OCI-M1 (cell line): Measurements from ENCODE around the gene ADCY6.

Source experiments
- DNase-seq: peaks from one replicate; lab custom pipeline; 2025; lab: John Stamatoyannopoulos, UW

The ADCY6 gene

DNA sequence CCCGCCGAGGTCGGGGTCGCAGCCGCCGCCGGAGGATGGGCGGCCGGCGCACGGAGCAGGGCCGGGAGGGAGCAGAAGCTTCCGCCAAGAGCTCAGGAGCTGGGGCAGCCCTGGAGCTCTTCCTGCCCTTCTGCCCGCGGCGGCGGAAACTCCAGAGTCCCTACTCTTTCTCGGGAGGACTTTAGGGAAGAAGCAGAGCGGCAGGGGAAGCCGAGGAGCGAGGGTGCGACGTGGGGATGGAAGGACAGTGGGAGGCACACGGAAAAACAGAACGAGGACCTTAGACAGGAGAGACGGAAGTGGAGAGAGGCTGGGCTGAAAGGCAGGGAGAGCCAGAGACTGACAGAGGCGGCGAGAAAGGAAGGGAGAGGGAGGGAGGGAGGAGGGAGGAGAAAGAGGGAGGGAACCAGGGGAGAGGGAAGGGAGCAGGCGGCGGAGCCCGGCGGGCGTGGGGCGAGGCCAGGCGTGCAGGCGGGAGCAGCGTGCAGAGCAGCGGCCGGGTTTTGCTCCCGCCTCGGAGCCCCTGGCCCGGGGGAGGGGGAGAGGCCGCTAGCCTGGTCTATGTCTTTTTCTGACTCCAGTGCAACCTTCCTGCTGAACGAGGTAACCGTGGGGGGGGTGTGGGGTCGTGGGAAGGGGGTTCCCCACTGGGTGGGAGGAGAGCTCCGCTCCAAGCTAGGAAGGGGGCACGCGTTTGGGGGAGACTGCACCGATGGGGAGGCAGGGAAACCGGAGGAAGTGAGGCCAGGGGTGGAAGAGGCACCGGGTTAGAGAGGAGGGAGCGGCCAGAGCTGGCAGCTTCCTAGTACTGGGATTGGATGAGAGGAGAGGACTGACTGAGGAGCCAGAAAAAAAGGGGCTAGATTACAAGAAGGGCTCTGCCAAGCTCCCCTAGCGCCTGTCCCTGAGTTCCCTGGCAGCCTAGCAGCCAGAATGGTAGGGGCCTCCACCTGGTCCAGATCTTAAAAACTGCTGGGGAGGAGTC is 26.5 kb upstream of the ADCY6 start:
- peak; percentile 88 for DNase-seq

DNA sequence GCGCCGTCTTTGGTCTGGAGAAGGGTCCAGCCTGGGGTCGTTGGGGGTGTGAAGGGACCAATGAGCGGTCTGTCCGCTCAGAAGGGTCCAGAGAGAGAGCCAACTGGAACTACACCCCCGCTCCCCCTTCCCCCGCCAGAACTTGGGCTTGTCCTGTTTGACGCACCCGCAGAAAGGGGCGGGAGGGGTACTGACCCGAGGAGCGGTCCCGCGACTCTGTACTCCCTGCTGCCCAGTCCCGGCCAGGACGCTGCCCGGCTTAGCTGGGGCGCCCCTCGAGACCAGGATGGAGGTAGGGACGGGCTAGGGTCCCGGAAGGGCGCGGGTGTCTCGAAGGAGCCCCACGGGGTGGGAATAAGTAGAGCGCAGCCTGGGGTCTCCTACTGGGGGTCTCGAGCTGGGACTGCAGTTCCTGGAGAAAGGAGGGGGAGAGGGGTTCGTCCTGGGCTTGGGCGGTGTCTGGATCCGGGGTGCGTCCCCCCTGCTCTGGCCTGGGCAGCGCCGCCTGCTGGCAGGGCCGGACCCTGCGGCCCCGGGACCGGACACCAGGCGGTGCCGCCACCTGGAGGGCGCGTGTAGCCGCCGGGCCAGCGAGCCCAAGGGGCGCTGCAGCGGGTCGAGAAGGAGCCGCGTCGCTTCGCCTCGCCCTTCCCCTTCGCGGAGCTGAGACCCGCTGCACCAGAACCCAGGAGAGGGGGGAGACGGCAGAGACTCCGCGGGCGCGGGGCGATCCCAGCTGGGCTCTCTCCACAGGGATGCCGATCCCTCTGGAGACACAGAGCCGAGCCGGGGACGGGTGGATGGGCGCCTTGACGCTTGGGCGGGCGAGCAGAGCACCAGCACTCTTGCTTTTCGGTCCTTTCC is 25.6 kb upstream of the ADCY6 start:
- peak; percentile 91 for DNase-seq

DNA sequence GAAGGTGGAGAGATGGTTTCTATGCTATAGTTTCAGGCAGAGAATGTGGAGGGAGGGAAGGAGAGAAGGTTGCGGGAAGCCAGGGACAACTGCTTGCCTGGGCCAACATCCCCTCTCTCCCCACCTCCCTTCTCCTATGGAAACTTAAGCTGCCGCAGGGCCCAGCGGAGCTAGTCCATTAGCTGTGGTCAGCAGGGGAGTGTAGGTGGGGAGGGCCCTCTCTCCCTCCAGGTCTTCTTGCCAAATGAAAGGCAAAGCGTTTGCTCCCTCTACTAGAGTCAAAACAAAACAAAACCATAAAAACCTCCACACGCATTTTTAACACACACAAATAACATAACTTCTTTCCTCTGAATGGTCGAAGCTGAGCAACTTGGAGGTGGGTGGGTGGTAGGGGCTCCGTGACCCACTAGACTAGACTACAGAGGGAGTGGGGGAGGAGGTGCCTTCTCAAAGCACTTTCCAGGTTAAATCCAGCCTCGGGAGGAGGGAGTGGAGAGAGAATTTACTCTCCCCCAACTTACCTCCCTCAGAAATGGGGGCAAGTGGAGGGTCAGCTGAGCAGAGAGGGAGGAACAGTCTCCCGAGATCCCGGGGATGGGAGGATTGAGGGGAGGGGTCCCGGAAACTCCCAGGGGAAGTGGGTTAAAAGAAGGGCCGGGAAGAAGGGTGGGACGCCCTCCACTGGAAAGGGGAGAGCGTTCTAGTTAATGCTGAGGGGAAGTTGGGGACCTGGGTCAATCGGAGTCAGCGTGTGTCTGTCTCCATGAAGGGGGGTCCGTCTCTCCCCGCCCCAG is 24.8 kb upstream of the ADCY6 start:
- DNase-seq, result no peak

DNA sequence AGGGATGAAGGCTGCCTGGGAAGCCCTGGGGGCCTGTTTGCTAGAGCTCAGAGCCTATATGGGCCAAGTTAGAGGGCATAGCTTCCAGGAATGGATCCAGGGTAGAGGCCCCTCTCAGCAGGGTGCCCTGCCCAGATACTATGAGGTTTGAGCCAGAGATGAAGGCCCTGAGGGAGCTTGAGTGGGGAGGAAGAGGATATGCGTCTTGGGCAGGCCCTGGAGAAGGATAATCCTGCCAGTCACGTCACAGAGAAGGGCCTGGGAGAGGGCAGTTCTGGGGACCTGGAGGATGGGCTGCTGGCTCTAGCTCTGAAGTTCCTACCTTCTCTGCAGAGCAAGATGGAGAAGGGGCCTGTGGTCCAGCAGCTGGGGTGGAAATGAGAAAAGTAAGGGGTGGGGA is 23.5 kb upstream of the ADCY6 start:
- no peak for DNase-seq

DNA sequence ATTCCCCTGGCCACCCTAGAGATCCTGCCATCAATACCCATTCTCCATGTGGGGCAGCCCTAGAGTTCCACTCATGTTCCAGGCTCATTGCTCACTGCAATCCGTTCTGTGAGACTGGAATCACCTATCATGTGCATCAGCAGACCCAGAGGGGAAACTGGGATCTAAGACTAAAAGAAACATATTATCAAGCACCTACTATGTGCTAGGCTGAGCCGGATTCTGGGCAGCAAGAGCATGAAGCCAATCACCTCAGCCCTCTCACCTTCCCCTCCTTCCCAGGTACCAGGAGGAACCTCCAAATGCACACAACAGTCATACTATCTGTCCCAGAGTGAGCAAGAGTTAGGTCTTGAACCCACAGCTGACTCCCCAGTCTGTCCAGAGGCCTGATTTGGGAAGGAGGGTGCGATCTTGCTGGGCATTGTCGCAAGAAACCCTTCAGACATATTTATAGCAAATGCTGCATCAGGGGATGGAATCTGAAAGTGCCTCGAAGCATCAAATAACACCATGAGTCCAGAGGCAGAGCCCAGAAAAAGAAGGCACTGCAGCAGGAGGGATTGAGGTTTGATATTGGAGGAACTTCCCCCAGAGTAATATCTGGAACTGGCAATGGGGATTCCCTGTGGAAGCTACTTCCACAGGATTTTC is 22.7 kb upstream of the ADCY6 start:
- DNase-seq, result no peak

DNA sequence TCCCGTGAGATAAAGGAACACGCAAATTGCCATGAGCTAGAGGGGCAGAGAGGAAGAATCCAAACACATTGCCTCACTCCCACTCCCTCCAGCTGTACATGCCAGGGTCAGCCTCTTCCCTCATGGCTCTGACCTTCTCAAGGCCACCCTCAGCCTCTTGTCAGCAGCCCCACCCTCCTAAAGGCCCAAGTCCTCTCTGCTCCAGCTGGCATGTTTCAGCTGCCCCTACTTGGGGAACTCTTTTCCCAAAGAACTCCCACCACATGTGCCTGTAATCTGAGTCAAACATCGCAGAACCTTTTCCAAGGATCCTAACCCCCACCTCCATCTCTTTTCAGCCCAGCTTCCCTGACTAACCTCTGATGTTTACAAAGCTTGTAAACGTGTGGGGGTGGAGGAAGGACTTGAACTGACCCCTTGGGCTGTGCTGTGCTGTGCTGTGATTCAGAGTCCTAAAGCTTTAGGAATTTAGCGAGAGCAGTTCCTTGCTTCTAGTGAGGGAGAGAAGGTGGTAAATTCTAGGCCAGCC is 22.1 kb upstream of the ADCY6 start:
- DNase-seq, result no peak

DNA sequence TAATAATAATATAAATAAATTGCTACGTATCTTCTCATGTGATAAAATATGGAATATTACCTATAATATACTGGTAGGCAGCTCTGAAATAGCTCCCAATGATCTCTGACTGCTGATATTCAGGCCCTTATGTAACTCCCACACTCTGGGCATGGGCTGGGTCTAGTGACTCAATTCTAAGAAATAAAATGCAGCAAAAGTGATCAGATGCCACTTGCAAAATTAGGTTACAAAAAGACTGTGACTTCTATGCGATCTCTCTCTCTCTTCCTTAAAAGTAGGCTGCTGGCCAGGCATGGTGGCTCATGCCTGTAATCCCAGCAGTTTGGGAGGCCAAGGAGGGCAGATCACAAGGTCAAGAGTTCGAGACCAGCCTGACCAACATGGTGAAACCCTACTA is 19.1 kb upstream of the ADCY6 start:
- DNase-seq, result no peak

DNA sequence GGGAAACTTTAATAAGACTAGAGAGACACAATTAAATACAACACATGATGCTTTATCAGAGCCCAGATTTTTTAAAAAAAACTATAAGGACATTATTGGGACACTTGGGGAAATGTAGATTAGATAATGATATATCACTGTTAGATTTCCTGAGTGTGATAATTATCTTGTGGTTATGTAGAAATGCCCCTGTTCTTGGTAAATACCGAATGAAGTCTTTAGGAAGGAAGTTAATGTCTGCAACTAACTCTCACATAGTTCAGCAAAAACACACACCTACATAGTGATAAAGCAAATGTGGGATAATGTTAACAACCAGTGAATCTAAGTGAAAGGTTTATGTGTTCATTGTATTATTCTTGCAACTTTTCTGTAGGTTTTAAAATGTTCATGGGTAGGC is 14.8 kb upstream of the ADCY6 start:
- DNase-seq, result no peak

DNA sequence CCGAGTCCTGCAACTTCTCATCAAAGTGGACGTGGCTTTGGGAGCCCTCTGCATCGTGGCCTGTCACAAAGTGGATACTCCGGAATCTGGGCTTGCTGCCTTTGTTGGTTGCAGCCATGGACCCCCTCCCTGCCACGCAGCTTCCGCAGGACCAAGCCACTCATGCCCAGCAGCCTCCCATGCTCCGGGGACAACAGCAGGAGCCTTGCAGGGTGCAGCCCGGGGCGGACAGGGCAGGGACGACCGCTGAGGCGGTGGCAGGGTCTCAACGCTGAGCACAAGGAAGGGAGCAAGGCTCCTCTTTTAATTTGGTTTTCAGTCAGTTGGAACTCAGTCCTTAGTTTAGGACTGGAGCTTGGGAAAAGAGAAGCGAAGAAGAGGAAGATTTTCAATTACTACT is 12.1 kb upstream of the ADCY6 start:
- DNase-seq, result no peak

DNA sequence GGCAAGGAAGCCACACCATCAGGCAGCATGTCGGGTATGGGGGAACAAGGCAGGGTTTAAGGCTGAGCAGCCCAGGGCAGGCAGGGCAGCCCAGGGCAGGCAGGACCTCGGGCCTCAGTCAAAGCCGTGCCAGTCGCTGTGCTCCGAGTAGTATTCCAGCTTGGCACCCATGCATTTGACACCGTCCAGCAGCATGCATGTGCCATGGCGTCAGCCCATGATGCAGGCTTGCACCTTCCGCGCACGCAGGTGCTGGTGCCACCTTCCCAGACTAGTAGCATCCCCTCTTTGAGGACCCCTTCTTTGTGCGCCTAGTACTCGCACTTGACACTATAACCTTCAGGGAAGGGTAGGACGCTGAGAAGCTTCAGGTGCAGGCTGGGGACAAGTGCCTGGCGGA is 11.6 kb upstream of the ADCY6 start:
- DNase-seq, result no peak

DNA sequence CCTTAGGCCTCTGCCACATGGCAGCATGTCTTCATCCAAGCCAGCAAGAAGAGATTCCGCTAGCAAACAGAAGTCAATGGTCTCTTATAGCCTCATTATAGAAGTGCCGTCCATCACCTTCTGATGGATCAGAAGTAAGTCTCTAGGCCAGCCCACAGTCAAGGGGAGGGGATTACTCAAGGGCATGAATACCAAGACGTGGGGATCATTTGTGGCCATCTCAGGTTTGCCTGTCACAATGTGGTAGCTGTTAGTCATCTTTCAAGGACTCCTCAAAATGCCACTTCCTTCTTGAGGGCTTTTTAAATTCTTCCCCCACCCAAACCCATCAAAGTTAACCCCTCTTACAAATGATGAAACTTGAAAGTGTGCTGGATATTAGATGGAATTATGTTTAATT is 8.1 kb upstream of the ADCY6 start:
- DNase-seq, result no peak

DNA sequence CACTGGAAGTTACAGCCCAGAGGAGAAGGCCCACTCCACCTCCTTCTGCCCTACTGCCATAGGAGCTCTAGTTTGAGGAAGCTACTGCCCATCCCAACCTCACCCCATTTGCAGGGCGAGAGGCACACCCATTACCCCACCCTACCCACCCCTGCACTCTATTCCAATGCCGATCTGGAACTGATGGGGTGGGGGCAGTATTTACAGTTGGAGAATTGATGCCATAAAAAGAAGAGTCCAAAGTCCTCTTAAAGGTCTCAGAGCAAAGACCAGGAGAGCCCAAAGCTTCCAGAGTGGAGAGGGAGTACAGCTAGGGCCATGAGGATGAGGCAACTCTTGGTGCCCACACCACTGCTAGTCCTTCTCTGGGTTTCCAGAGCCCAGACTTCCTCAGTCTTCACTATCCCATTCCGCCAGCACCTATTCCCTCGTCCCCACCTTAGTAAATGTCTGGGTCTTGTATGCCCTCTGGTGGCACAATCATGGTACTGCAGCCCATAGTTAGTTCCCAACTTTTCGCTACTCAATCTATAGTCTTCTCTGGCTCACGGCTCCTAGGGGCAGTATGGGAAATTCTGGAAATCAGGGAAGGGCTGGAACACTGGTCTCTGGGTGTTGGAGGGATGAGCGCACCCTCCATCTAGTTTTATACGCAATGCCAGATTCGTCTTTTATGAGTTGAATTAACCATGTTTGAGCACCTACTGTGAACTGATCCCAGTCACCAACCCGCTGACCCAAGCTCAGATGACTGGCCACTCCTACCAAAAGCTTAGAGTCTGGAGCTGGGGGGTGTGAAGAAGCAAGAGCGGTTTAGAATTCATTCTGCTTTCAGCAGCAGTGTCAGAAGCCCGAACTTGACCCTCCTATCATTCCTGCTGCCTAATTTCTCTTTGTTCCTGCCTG is 6.9 kb upstream of the ADCY6 start:
- DNase-seq, result peak; percentile 83

DNA sequence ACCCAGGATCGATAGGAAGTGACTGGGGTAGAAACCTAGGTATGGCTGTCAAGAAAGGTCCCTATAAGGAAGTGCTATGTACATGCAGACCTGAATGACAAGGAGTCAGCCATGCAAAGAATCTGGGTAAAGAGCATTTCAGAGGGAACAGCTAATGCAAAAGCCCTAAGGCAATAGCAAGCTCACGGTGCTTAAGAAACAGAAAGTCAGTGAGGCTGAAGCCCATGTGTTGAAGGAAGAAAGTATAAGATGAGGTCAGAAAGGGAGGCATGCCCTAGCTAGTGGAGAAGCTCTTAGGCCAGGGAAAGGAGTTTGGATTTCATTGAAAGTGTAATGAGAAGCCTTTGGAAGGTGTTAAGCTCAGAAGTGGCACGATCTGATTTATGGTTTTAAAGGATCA is 6.0 kb upstream of the ADCY6 start:
- DNase-seq, result peak; percentile 23

DNA sequence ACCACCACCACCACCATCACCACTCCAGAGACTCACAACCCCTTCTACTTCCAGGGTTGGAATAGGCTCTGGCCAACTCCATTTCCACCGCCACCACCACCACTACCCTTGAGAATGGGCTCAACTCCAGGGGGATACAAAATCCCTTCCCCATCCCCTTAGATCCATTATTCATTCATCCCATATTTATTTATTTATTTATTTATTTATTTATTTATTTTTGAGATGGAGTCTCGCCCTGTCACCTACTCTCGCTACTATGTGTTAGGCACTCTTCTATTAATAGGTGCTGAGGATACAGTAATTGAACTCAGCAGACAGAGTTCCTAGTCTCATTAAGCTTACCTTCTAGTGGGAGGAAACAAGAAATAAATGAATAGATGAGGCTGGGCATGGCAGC is 4.8 kb upstream of the ADCY6 start:
- no peak for DNase-seq

DNA sequence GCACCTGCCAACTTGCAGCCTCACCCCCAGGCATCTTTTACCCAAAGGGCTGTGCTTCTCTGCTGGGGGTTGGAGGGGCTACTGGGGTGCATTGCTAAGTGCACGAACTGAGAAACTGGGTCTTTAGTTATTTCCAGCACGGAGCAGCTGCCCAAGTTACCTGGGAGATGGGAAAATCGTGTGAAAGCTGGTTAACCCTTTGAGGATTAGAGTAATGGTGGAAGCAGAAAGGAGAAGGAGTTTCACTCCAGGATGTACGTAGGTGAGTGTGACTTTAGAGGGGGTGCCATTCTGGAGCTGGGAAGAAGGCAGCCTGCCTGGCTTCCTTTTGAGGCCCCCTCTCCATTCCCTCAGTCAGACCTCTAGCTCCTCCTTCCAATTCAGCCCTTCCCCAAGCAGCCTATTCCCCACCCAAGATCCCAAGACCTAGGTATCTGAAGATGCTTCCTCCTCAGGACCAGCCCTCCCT is 1.0 kb upstream of the ADCY6 start:
- no peak for DNase-seq

DNA sequence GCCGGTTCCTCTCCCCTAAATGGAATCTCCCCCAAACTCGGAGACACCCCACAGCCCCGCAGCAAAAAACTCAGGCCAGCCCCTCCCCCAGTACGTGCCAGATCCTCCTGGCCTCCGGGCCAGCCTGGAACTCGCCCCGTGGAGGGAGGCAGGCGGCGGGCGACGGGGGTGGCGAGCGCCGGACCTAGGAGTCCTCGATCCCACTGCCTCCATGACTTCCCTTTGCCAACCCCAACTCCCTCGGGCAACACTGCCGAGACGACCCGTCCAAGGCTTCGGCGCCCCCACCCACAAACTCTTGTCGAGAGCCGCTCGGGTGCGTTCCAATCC is 400 bp downstream of the ADCY6 start:
- DNase-seq, result no peak

DNA sequence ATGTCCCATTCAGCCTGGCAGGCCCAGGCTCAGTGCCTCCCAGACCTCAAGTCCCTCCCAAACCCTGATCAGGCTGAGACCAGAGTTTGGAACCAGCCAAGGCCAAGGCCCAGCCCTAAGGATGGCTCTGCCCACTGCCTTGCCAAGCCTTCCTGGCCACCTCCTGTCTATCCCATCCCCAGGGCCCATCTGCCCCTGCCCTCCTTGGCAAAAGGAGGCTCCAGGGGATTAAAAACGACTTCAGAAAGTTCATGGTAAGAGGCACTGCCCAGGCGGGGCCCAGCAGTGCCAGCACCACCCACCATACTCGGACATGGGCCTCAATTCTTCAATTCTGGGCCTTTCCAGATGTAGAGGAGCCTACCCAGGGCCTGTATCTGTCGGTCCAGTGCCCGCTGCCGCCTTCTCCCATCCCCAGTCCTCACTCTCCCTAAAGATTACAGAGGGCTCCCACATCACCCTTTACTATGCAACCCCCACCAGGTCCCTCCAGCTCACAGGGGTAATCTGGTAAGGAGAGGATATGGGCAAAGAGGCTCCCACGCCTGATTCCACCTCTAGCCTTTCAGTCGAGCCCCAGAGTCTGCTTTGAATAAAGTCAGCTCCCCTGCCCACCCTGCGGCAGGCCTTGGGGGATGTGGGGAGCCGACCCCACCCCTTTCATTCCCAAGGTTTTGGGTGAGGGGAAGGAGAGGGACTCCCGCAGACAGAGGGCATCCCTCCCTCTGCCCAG is 932 bp downstream of the ADCY6 start:
- DNase-seq, result no peak

DNA sequence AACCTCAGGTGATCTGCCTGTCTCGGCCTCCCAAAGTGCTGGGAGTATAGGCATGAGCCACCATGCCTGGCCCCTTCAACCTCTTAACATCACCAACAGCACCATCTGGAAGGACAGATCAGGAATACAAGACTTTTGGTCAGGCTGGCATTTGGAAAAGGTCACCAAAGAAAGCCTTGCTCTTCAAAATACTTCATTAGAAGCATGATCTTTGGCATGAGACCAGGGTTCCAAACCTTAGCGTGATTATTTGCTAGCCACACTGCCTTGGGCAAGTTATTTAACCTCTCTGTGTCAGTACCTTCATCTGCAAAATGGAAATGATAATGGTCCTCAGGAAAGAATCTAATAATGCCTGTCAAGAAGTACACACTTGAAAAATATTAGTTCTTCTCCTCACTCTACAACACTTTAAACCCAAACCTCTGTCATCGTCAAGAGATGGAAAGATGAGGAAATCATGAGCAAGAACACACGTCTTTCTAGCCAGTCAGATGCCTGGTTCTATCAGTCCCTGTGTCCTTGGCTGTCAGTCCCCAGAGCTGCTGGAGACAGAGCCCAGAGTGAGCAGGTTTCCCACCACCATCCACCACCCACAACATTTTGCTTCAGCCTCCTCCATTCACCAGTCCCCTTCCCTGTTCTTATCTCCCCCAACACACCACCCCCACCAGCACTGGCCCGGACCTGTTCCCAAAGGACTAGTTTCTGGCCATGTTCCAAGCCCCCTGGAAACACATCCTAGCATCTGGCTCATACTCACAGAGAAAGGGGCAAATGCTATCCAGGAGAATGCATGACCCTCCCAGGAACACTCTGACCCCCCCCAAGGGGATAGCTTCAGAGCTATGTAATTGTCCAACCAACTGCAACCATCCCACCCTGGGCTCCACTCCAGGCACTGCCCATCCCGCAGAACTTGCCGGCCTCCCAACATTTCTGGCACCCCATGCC is 2.0 kb downstream of the ADCY6 start:
- peak; percentile 24 for DNase-seq

DNA sequence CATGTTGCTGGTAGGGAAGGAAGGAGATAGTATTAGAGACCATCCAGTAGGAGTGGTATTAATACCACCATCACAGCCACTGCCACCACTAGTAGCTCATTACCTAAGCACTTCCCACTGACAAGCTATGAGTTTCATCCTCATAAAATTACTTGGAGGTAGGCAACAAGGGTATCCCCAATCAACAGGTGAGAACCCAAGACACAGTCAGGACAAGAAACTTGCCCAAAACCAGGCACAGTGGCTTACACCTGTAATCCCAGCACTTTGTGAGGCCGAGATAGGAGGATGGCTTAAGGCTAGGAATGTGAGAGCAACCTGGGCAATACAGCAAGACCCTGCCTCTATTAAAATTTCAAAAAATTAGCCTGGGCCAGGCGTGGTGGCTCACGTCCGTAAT is 5.5 kb downstream of the ADCY6 start:
- no peak for DNase-seq
